ENCODE measurements around the gene GASK1B. TPM values are rescaled to one million over a fixed set of nuclear protein-coding genes. Genes with fewer than 3 reads are reported as not detected.

Gene GASK1B
- total RNA-seq, 1 donor from 2014 or later, result not detected

- H3K27me3 Mint-ChIP-seq (ENCODE audit: insufficient read depth), result peaks cover 3% of the 10 kb centered on the region
- H3K27ac Mint-ChIP-seq, result no peak overlapping the region
- no peaks in the 10 kb centered on the region for H3K9me3 Mint-ChIP-seq
- H3K4me1 Mint-ChIP-seq (ENCODE audit: low read depth), result no peaks in the 10 kb centered on the region
- no peak overlapping the region for H3K4me3 Mint-ChIP-seq
- H3K36me3 Mint-ChIP-seq (ENCODE audit: low read depth), result no peaks in the 10 kb centered on the region
- no peak for DNase-seq (ENCODE audit: low spot score)
- intact Hi-C loops (cut with micrococcal nuclease), result no loop called here
These were observed 28.5 kb upstream of the GASK1B start for GRCh38 chr4:158201322-158201721.

- intact Hi-C loops (cut with micrococcal nuclease), result no loop called here
- Mint-ChIP-seq H3K27ac (no peak overlapping the region), H3K4me1 (ENCODE audit: low read depth) (no peaks in the 10 kb centered on the region), H3K36me3 (ENCODE audit: low read depth) (no peaks in the 10 kb centered on the region), H3K4me3 (no peak overlapping the region), H3K9me3 (no peaks in the 10 kb centered on the region), H3K27me3 (ENCODE audit: insufficient read depth) (peaks cover 3% of the 10 kb centered on the region)
- no peak for DNase-seq (ENCODE audit: low spot score)
These were observed 27.4 kb upstream of the GASK1B start for GRCh38 chr4:158200214-158200613.

GRCh38 chr4:158197194-158197776, 24.5 kb upstream of the GASK1B start:
- H3K4me1 Mint-ChIP-seq (ENCODE audit: low read depth), result no peaks in the 10 kb centered on the region
- no peak overlapping the region for H3K27ac Mint-ChIP-seq
- H3K4me3 Mint-ChIP-seq, result no peak overlapping the region
- H3K9me3 Mint-ChIP-seq, result no peaks in the 10 kb centered on the region
- H3K27me3 Mint-ChIP-seq (ENCODE audit: insufficient read depth), result peaks cover 3% of the 10 kb centered on the region
- intact Hi-C loops (cut with micrococcal nuclease), result no loop called here
- H3K36me3 Mint-ChIP-seq (ENCODE audit: low read depth), result no peaks in the 10 kb centered on the region
- DNase-seq (ENCODE audit: low spot score), result no peak

- intact Hi-C loops (cut with micrococcal nuclease), result no loop called here
- H3K36me3 Mint-ChIP-seq (ENCODE audit: low read depth), result no peaks in the 10 kb centered on the region
- peaks cover 3% of the 10 kb centered on the region for H3K27me3 Mint-ChIP-seq (ENCODE audit: insufficient read depth)
- no peak overlapping the region for H3K27ac Mint-ChIP-seq
- H3K4me1 Mint-ChIP-seq (ENCODE audit: low read depth), result no peaks in the 10 kb centered on the region
- H3K9me3 Mint-ChIP-seq, result no peaks in the 10 kb centered on the region
- no peak overlapping the region for H3K4me3 Mint-ChIP-seq
- no peak for DNase-seq (ENCODE audit: low spot score)
These were observed 22.5 kb upstream of the GASK1B start for GRCh38 chr4:158195297-158195696.

GRCh38 chr4:158193171-158193749, 20.4 kb upstream of the GASK1B start:
- Mint-ChIP-seq H3K4me1 (ENCODE audit: low read depth) (no peaks in the 10 kb centered on the region), H3K27ac (no peak overlapping the region), H3K4me3 (no peak overlapping the region), H3K27me3 (ENCODE audit: insufficient read depth) (peaks cover 2% of the 10 kb centered on the region), H3K9me3 (no peaks in the 10 kb centered on the region), H3K36me3 (ENCODE audit: low read depth) (no peaks in the 10 kb centered on the region)
- DNase-seq (ENCODE audit: low spot score), result no peak
- intact Hi-C loops (cut with micrococcal nuclease), result loop anchor here (2.0 kb wide), 1 partner anchor 62 kb away; no protein-coding TSS in a partner anchor

GRCh38 chr4:158192439-158193158, 19.8 kb upstream of the GASK1B start:
- intact Hi-C loops (cut with micrococcal nuclease), result loop anchor here (2.0 kb wide), 1 partner anchor 62 kb away; no protein-coding TSS in a partner anchor
- Mint-ChIP-seq H3K27me3 (ENCODE audit: insufficient read depth) (peaks cover 2% of the 10 kb centered on the region), H3K4me3 (no peak overlapping the region), H3K4me1 (ENCODE audit: low read depth) (no peaks in the 10 kb centered on the region), H3K9me3 (no peaks in the 10 kb centered on the region), H3K27ac (no peak overlapping the region), H3K36me3 (ENCODE audit: low read depth) (no peaks in the 10 kb centered on the region)
- DNase-seq (ENCODE audit: low spot score), result no peak

- Mint-ChIP-seq H3K27me3 (ENCODE audit: insufficient read depth) (peaks cover 3% of the 10 kb centered on the region), H3K4me3 (no peak overlapping the region), H3K4me1 (ENCODE audit: low read depth) (no peaks in the 10 kb centered on the region), H3K36me3 (ENCODE audit: low read depth) (no peaks in the 10 kb centered on the region), H3K9me3 (no peaks in the 10 kb centered on the region), H3K27ac (no peak overlapping the region)
- intact Hi-C loops (cut with micrococcal nuclease), result no loop called here
- DNase-seq (ENCODE audit: low spot score), result no peak
These were observed 17.9 kb upstream of the GASK1B start for GRCh38 chr4:158190718-158191117.

GRCh38 chr4:158189422-158189821, 16.6 kb upstream of the GASK1B start:
- no peak overlapping the region for H3K27ac Mint-ChIP-seq
- H3K4me3 Mint-ChIP-seq, result no peak overlapping the region

GRCh38 chr4:158186815-158187214, 14.0 kb upstream of the GASK1B start:
- no peak for DNase-seq (ENCODE audit: low spot score)
- H3K27me3 Mint-ChIP-seq (ENCODE audit: insufficient read depth), result peaks cover 5% of the 10 kb centered on the region

More at GRCh38 chr4:158189422-158189821, 16.6 kb upstream of the GASK1B start:
- DNase-seq (ENCODE audit: low spot score), result no peak
- H3K36me3 Mint-ChIP-seq (ENCODE audit: low read depth), result no peaks in the 10 kb centered on the region
- H3K27me3 Mint-ChIP-seq (ENCODE audit: insufficient read depth), result peaks cover 3% of the 10 kb centered on the region
- no peaks in the 10 kb centered on the region for H3K9me3 Mint-ChIP-seq
- intact Hi-C loops (cut with micrococcal nuclease), result no loop called here
- no peaks in the 10 kb centered on the region for H3K4me1 Mint-ChIP-seq (ENCODE audit: low read depth)

GRCh38 chr4:158182736-158183135, 9.9 kb upstream of the GASK1B start:
- Mint-ChIP-seq H3K9me3 (no peaks in the 10 kb centered on the region), H3K36me3 (ENCODE audit: low read depth) (no peaks in the 10 kb centered on the region), H3K27me3 (ENCODE audit: insufficient read depth) (peaks cover 5% of the 10 kb centered on the region), H3K27ac (no peak overlapping the region), H3K4me3 (no peak overlapping the region), H3K4me1 (ENCODE audit: low read depth) (no peaks in the 10 kb centered on the region)
- intact Hi-C loops (cut with micrococcal nuclease), result no loop called here
- no peak for DNase-seq (ENCODE audit: low spot score)

More at GRCh38 chr4:158186815-158187214, 14.0 kb upstream of the GASK1B start:
- Mint-ChIP-seq H3K9me3 (no peaks in the 10 kb centered on the region), H3K4me1 (ENCODE audit: low read depth) (no peaks in the 10 kb centered on the region), H3K4me3 (no peak overlapping the region), H3K36me3 (ENCODE audit: low read depth) (no peaks in the 10 kb centered on the region), H3K27ac (no peak overlapping the region)
- intact Hi-C loops (cut with micrococcal nuclease), result no loop called here

GRCh38 chr4:158181906-158182305, 9.1 kb upstream of the GASK1B start:
- intact Hi-C loops (cut with micrococcal nuclease), result no loop called here
- no peaks in the 10 kb centered on the region for H3K9me3 Mint-ChIP-seq
- no peak overlapping the region for H3K27ac Mint-ChIP-seq
- no peak for DNase-seq (ENCODE audit: low spot score)
- H3K36me3 Mint-ChIP-seq (ENCODE audit: low read depth), result no peaks in the 10 kb centered on the region
- H3K27me3 Mint-ChIP-seq (ENCODE audit: insufficient read depth), result peaks cover 4% of the 10 kb centered on the region
- H3K4me1 Mint-ChIP-seq (ENCODE audit: low read depth), result no peaks in the 10 kb centered on the region
- H3K4me3 Mint-ChIP-seq, result no peak overlapping the region

- Mint-ChIP-seq H3K9me3 (no peaks in the 10 kb centered on the region), H3K27me3 (ENCODE audit: insufficient read depth) (peaks cover 6% of the 10 kb centered on the region), H3K27ac (no peak overlapping the region), H3K36me3 (ENCODE audit: low read depth) (no peaks in the 10 kb centered on the region), H3K4me1 (ENCODE audit: low read depth) (no peaks in the 10 kb centered on the region), H3K4me3 (no peak overlapping the region)
- DNase-seq (ENCODE audit: low spot score), result no peak
- intact Hi-C loops (cut with micrococcal nuclease), result no loop called here
These were observed 6.6 kb upstream of the GASK1B start for GRCh38 chr4:158179465-158179864.

- H3K36me3 Mint-ChIP-seq (ENCODE audit: low read depth), result no peaks in the 10 kb centered on the region
- no peak overlapping the region for H3K4me3 Mint-ChIP-seq
- no peak for DNase-seq (ENCODE audit: low spot score)
- H3K4me1 Mint-ChIP-seq (ENCODE audit: low read depth), result no peaks in the 10 kb centered on the region
- no peaks in the 10 kb centered on the region for H3K9me3 Mint-ChIP-seq
- intact Hi-C loops (cut with micrococcal nuclease), result no loop called here
- H3K27ac Mint-ChIP-seq, result no peak overlapping the region
- peaks cover 19% of the 10 kb centered on the region for H3K27me3 Mint-ChIP-seq (ENCODE audit: insufficient read depth)
These were observed 4.0 kb upstream of the GASK1B start for GRCh38 chr4:158176776-158177175.
